ENCODE measurements around the gene PRKAG2.

DNA sequence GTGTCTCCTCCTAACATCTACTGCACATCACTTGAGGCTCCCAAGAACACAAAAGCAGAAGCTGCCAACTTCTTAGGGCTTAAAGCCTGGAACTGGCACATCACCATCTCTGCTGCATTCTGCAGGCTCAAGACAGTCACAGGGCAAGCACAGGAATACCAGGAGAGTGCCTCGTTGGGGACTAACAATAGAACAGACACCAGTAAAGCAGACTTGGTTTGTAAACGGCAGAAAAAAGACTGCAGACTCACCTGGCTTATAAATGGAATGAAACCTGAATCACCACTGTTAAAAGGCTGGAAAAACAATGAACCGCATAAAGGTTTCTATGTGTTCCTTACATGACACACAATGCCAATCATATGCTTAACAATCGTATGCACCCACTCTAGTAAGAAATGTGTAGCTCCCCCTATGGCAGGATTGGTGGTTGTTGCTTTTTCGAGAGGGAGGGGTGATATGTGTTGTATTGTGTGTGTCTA, 370.0 kb downstream of the PRKAG2 start:
- TF ChIP-seq, protein P1, sequence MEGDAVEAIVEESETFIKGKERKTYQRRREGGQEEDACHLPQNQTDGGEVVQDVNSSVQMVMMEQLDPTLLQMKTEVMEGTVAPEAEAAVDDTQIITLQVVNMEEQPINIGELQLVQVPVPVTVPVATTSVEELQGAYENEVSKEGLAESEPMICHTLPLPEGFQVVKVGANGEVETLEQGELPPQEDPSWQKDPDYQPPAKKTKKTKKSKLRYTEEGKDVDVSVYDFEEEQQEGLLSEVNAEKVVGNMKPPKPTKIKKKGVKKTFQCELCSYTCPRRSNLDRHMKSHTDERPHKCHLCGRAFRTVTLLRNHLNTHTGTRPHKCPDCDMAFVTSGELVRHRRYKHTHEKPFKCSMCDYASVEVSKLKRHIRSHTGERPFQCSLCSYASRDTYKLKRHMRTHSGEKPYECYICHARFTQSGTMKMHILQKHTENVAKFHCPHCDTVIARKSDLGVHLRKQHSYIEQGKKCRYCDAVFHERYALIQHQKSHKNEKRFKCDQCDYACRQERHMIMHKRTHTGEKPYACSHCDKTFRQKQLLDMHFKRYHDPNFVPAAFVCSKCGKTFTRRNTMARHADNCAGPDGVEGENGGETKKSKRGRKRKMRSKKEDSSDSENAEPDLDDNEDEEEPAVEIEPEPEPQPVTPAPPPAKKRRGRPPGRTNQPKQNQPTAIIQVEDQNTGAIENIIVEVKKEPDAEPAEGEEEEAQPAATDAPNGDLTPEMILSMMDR (IDR thresholded peaks at IDR 0.05 in 8 of 11, conservative IDR thresholded peaks at IDR 0.05 in 3 of 11) = no peak
- no peak for TF ChIP-seq POLR2AphosphoS5 (IDR thresholded peaks at IDR 0.05)
